K562 (cell line): ENCODE data around the gene PLAC1. TPM values are rescaled to one million over a fixed set of nuclear protein-coding genes. Genes with fewer than 3 reads are reported as not detected.

Experiments
- ATAC-seq: fragments of 200-7000 bp; cut with Tn5 transposase; 3 replicates; pipeline ENCODE4 v1.9.1; 2020; ENCODE audit warnings: moderate library complexity
- BruUV-seq: library from RNA; stranded (reverse); fragments of 400-500 nt; replicated peaks from 2 replicates; lab custom pipeline; 2021; lab: Mats Ljungman, UMichigan
- CTCF ChIA-PET: fragments of 300-600 bp; formaldehyde crosslinking; extraction: SDS; loops from one replicate; lab custom pipeline; 2021; ENCODE audit warnings: low intra/inter-chr PET ratio; lab: Yijun Ruan, JAX
- POLR2A ChIA-PET: fragments of 300-600, 350-650 bp; sonication (Branson Sonifier 250); formaldehyde crosslinking; extraction: SDS; loops from one replicate; lab custom pipeline; 2021; ENCODE audit warnings: antibody characterized with exemption, inconsistent platforms; lab: Yijun Ruan, JAX
- DNase-seq, 4 experiments: peaks; one replicate each; pipeline versions ENCODE4 v3.0.0 to v3.0.0-alpha.2; 2011 to 2018; ENCODE audit warnings: low spot score in 3 of 4, mixed read lengths in 3 of 4; ENCODE audit errors: extremely low read depth in 1 of 4
- FAIRE-seq: peaks from 2 replicates; lab custom pipeline; 2011; peaks lifted over from hg19 to GRCh38; lab: Jason Lieb, UNC
- H2AFZ ChIP-seq: 2 replicates; pipeline ENCODE4 v1.6.0; 2011; ENCODE audit warnings: low read depth, low read length, control low read depth, inconsistent platforms
- H3K27ac ChIP-seq: fragments of 200-600 bp; 3 replicates; pipeline ENCODE4 v1.8.0; 2011; ENCODE audit warnings: low read depth, mild to moderate bottlenecking, control low read depth, inconsistent platforms, low read length, moderate library complexity, mixed read lengths; ENCODE audit errors: extremely low read depth
- H3K27me3 ChIP-seq, 2 experiments: fragments of 300-600 bp in 1 of 2; 2 replicates in 1 of 2; 3 replicates in 1 of 2; pipeline versions ENCODE4 v1.6.0 to v1.8.0; 2011; ENCODE audit warnings: inconsistent platforms in 2 of 2, low read length in 2 of 2, mild to moderate bottlenecking in 1 of 2, mixed read lengths in 1 of 2, moderate library complexity in 1 of 2; ENCODE audit not compliant: control insufficient read depth in 2 of 2, insufficient read depth in 2 of 2
- H3K36me3 ChIP-seq: fragments of 300-600 bp; 3 replicates; pipeline ENCODE4 v1.8.0; 2011; ENCODE audit warnings: mild to moderate bottlenecking, low read length, inconsistent platforms; ENCODE audit not compliant: control insufficient read depth, insufficient read depth
- H3K4me1 ChIP-seq, 2 experiments: fragments of 200-600 bp in 1 of 2; replicated peaks in 1 of 2; 2 replicates in 1 of 2; 3 replicates in 1 of 2; pipeline versions ENCODE4 v1.5.1 to v1.8.0; 2011; ENCODE audit warnings: inconsistent platforms in 2 of 2, low read length in 2 of 2, mild to moderate bottlenecking in 1 of 2, mixed read lengths in 1 of 2, moderate library complexity in 1 of 2; ENCODE audit not compliant: control insufficient read depth in 2 of 2, insufficient read depth in 2 of 2
- H3K4me2 ChIP-seq: 2 replicates; pipeline ENCODE4 v1.6.1; 2011; ENCODE audit warnings: low read length, control low read depth, inconsistent platforms, mixed read lengths; ENCODE audit not compliant: insufficient read depth
- H3K4me3 ChIP-seq: fragments of 200-600 bp; sonication (generic), shearing (Covaris generic); 2 replicates; pipeline ENCODE4 v1.5.1; 2016; ENCODE audit warnings: control low read depth, inconsistent platforms
- H3K79me2 ChIP-seq: fragments of 200-600 bp; 3 replicates; pipeline ENCODE4 v1.8.0; 2011; ENCODE audit warnings: low read length, inconsistent platforms; ENCODE audit not compliant: control insufficient read depth, insufficient read depth
- H3K9ac ChIP-seq, 2 experiments: 2 replicates each; pipeline versions ENCODE4 v1.6.0 to v1.6.1; 2011; ENCODE audit warnings: low read depth in 2 of 2, low read length in 2 of 2, control low read depth in 1 of 2, inconsistent platforms in 1 of 2, mild to moderate bottlenecking in 1 of 2, mixed read lengths in 1 of 2; ENCODE audit not compliant: insufficient read depth in 1 of 2
- H3K9me1 ChIP-seq: one replicate; pipeline ENCODE4 v1.6.0; 2011; ENCODE audit warnings: inconsistent platforms, mild to moderate bottlenecking, low read length, moderate library complexity; ENCODE audit not compliant: control insufficient read depth, insufficient read depth
- H3K9me3 ChIP-seq: replicated peaks from 2 replicates; pipeline ENCODE4 v1.5.1; 2011; ENCODE audit warnings: low read depth, low read length, inconsistent platforms; ENCODE audit not compliant: control insufficient read depth, insufficient read depth
- H4K20me1 ChIP-seq: replicated peaks from 2 replicates; pipeline ENCODE4 v1.6.1; 2011; ENCODE audit warnings: low read length, inconsistent platforms, mixed read lengths; ENCODE audit not compliant: control insufficient read depth, insufficient read depth
- HDAC1 ChIP-seq, 2 experiments: fragments of 450-650 bp; IDR thresholded peaks; 2 replicates each; pipeline ENCODE4 v1.6.1; 2016 to 2017; ENCODE audit warnings: inconsistent platforms in 1 of 2, mild to moderate bottlenecking in 1 of 2, moderate library complexity in 1 of 2
- HLTF ChIP-seq: fragments of 450-650 bp; IDR thresholded peaks from 2 replicates; pipeline ENCODE4 v1.6.1; 2016
- KLF6 ChIP-seq: fragments of 250-450 bp; sonication (Bioruptor Pico); IDR thresholded peaks from 2 replicates; pipeline ENCODE4 v1.4.0; 2020; ENCODE audit warnings: mild to moderate bottlenecking, moderate library complexity, borderline replicate concordance
- MECOM ChIP-seq: fragments of 250-450 bp; sonication (Bioruptor Pico); IDR thresholded peaks from 2 replicates; pipeline ENCODE4 v1.8.0; 2022; ENCODE audit warnings: inconsistent platforms
- ZNF175 ChIP-seq: fragments of 200-800 bp; sonication (Bioruptor generic); IDR thresholded peaks from 2 replicates; pipeline ENCODE4 v1.6.1; 2016; ENCODE audit warnings: low read depth, mild to moderate bottlenecking, missing genetic modification characterization, missing compliant biosample characterization
- ZNF444 ChIP-seq: fragments of 250-450 bp; sonication (Bioruptor Pico); IDR thresholded peaks from 2 replicates; pipeline ENCODE4 v1.4.0; 2020; ENCODE audit warnings: mild to moderate bottlenecking, moderate library complexity
- ZNF699 ChIP-seq: fragments of 250-450 bp; sonication (Bioruptor Pico); IDR thresholded peaks from 2 replicates; pipeline ENCODE4 v1.8.0; 2021; ENCODE audit warnings: mild to moderate bottlenecking, moderate library complexity; ENCODE audit not compliant: insufficient replicate concordance
- WGBS: fragments of 100-300 bp; shearing (Covaris generic); methylation state at CpG from one replicate; pipeline ENCODE4 v1.1.6; 2016; ENCODE audit warnings: low coverage, mixed read lengths; ENCODE audit not compliant: insufficient coverage; ENCODE audit errors: missing lambda C conversion rate; 5-methylcytosine and 5-hydroxymethylcytosine counted together
- in situ Hi-C: fragments of 300-500 bp; cut with MboI; formaldehyde crosslinking; loops from 4 replicates; pipeline ENCODE4 v1.15.0; 2018; ENCODE audit warnings: inconsistent platforms, mixed read lengths
- intact Hi-C: fragments of 100-400 bp; cut with micrococcal nuclease; formaldehyde crosslinking; loops from 2 replicates; pipeline ENCODE4 v1.14.2; 2022
- polyA plus RNA-seq, 8 experiments: library from polyadenylated mRNA; depleted of rRNA in 4 of 8; stranded (reverse) in 5 of 8; unstranded in 3 of 8; fragments of >200 nt; fragmentation: Nextera tagmentation in 2 of 8; fragmentation: Illumina TruSeq in 1 of 8; extraction: Ambion mirVana in 2 of 8; extraction: Trizol in 1 of 8; gene quantifications; 2 replicates each; pipeline versions ENCODE4 v1.2.1 to v1.2.3, GENCODE V29; 2011 to 2014; ENCODE audit warnings: inconsistent platforms in 1 of 8, missing spikeins in 1 of 8
- total RNA-seq, 7 experiments: library from RNA; depleted of rRNA in 6 of 7; stranded (reverse); fragments of >200 nt in 6 of 7; fragmentation: Illumina TruSeq in 2 of 7; extraction: Trizol in 2 of 7; gene quantifications; 2 replicates each; pipeline versions ENCODE4 v1.2.1 to v1.2.3, GENCODE V29; 2011 to 2021; ENCODE audit warnings: low replicate concordance in 1 of 7
- TF ChIP-seq, protein P1 (sequence below): fragments of 450-650 bp; conservative IDR thresholded peaks from 2 replicates; pipeline ENCODE4 v1.6.1; 2016; ENCODE audit warnings: missing genetic modification characterization, low read depth, mild to moderate bottlenecking, control low read depth, missing compliant biosample characterization

The PLAC1 gene
- total and polyA plus RNA-seq, 9 of the 15 experiments (the other 6 are each of a cell fraction or from before 2014, with no cell fraction given), result 0.82 to 9.1 (median 1.7) TPM

DNA sequence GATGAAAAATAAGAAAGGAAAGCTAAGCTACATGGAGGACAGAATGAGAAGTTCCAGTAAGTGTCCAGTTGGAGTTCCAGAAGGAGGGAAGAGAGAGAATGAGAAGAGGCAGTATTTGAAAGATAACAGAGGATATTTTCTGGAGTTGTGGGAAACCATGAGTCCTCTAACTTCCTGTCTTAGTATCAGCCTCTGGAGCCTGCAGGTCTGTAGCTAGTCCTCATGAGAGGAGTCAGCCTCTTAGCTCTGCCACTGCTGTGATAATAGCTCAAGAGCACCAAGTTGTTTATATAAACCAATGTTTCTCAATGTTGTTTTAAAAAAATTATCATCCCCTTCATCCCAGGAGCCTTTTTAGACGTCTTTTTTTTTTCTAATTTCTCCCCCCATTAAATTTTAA, 2.4 kb upstream of the PLAC1 start:
- H3K9ac ChIP-seq, result no peak overlapping the region
- BruUV-seq, result no TSS peak
- ChIA-PET POLR2A (interaction anchor here (0.6 kb wide), 1 partner anchor 9 kb away, joined by 4 read pairs; no protein-coding TSS in a partner anchor), CTCF (no interaction called here)
- in situ Hi-C loops, result no loop called here
- DNase-seq (no peak), ATAC-seq (no peak), FAIRE-seq (no peak)
- TF ChIP-seq, protein P1, sequence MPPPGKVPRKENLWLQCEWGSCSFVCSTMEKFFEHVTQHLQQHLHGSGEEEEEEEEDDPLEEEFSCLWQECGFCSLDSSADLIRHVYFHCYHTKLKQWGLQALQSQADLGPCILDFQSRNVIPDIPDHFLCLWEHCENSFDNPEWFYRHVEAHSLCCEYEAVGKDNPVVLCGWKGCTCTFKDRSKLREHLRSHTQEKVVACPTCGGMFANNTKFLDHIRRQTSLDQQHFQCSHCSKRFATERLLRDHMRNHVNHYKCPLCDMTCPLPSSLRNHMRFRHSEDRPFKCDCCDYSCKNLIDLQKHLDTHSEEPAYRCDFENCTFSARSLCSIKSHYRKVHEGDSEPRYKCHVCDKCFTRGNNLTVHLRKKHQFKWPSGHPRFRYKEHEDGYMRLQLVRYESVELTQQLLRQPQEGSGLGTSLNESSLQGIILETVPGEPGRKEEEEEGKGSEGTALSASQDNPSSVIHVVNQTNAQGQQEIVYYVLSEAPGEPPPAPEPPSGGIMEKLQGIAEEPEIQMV, result no peak
- TF ChIP-seq HDAC1 (IDR thresholded peaks at IDR 0.05) (no peak), ZNF175 (CRISPR knock-in tag) (no peak), KLF6 (CRISPR knock-in tag) (no peak), ZNF699 (CRISPR knock-in tag) (no peak), HLTF (no peak), ZNF444 (CRISPR knock-in tag) (no peak), MECOM (CRISPR knock-in tag) (no peak)
- H3K9me1 ChIP-seq, result no peaks in the 10 kb centered on the region
- intact Hi-C loops, result no loop called here
- no peak overlapping the region for H3K4me2 ChIP-seq
- no peaks in the 10 kb centered on the region for H3K4me1 ChIP-seq
- H2AFZ ChIP-seq, result no peak overlapping the region
- H3K79me2 ChIP-seq, result no peaks in the 10 kb centered on the region
- no peak overlapping the region for H3K27ac ChIP-seq
- WGBS, result 0% methylated on average over 1 of the region's 1 CpG
- no peaks in the 10 kb centered on the region for H4K20me1 ChIP-seq
- no peaks in the 10 kb centered on the region for H3K9me3 ChIP-seq
- H3K4me3 ChIP-seq, result no peak overlapping the region
- no peaks in the 10 kb centered on the region for H3K36me3 ChIP-seq
- H3K27me3 ChIP-seq, result no peaks in the 10 kb centered on the region; a peak in 1 of 5 replicates
